ENCODE data around the gene STT3A. TPM values are rescaled to one million over a fixed set of nuclear protein-coding genes. Genes with fewer than 3 reads are reported as not detected.

The STT3A gene
- polyA plus RNA-seq, 1 donor from 2014 or later: 54.3 TPM

GRCh38 chr11:125566235-125566634, 26.4 kb upstream of the STT3A start:
- Histone ChIP-seq H3K4me2 (ENCODE audit: low read length) (no peak overlapping the region), H3K9ac (ENCODE audit: low read length) (no peak overlapping the region), H2AFZ (ENCODE audit: low read depth, low read length) (no peak overlapping the region), H3K79me2 (replicated peaks; ENCODE audit: insufficient read depth, low read length) (peaks cover 16% of the 10 kb centered on the region), H3K27ac (ENCODE audit: low read length) (no peak overlapping the region), H3K27me3 (ENCODE audit: insufficient read depth, low read depth, low read length) (no peaks in the 10 kb centered on the region), H3K9me3 (ENCODE audit: low read length) (no peaks in the 10 kb centered on the region), H4K20me1 (ENCODE audit: insufficient read depth) (no peaks in the 10 kb centered on the region), H3K9me2 (ENCODE audit: insufficient read depth, low read length) (no peaks in the 10 kb centered on the region), H3K4me3 (ENCODE audit: low read length) (no peak overlapping the region), H3K36me3 (ENCODE audit: insufficient read depth, low read length) (no peaks in the 10 kb centered on the region), H3F3A (ENCODE audit: insufficient read depth, low read length, poor library complexity, severe bottlenecking) (no peaks in the 10 kb centered on the region)
- TF ChIP-seq MXI1 (conservative IDR thresholded peaks at IDR 0.05; ENCODE audit: poor library complexity, severe bottlenecking) (no peak), CTCF (IDR thresholded peaks at IDR 0.05; ENCODE audit: poor library complexity, severe bottlenecking) (no peak), EZH2 (IDR thresholded peaks at IDR 0.05; ENCODE audit: borderline replicate concordance, insufficient read depth, low read length, poor library complexity, severe bottlenecking) (no peak), EP300 (conservative IDR thresholded peaks at IDR 0.05; ENCODE audit: poor library complexity, severe bottlenecking) (no peak), POLR2AphosphoS5 (IDR thresholded peaks at IDR 0.05) (no peak), RAD21 (conservative IDR thresholded peaks at IDR 0.05) (no peak), SMC3 (conservative IDR thresholded peaks at IDR 0.05; ENCODE audit: poor library complexity) (no peak), TAF1 (IDR thresholded peaks at IDR 0.05; ENCODE audit: low read depth) (no peak)
- TF ChIP-seq, protein P1, sequence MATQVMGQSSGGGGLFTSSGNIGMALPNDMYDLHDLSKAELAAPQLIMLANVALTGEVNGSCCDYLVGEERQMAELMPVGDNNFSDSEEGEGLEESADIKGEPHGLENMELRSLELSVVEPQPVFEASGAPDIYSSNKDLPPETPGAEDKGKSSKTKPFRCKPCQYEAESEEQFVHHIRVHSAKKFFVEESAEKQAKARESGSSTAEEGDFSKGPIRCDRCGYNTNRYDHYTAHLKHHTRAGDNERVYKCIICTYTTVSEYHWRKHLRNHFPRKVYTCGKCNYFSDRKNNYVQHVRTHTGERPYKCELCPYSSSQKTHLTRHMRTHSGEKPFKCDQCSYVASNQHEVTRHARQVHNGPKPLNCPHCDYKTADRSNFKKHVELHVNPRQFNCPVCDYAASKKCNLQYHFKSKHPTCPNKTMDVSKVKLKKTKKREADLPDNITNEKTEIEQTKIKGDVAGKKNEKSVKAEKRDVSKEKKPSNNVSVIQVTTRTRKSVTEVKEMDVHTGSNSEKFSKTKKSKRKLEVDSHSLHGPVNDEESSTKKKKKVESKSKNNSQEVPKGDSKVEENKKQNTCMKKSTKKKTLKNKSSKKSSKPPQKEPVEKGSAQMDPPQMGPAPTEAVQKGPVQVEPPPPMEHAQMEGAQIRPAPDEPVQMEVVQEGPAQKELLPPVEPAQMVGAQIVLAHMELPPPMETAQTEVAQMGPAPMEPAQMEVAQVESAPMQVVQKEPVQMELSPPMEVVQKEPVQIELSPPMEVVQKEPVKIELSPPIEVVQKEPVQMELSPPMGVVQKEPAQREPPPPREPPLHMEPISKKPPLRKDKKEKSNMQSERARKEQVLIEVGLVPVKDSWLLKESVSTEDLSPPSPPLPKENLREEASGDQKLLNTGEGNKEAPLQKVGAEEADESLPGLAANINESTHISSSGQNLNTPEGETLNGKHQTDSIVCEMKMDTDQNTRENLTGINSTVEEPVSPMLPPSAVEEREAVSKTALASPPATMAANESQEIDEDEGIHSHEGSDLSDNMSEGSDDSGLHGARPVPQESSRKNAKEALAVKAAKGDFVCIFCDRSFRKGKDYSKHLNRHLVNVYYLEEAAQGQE (IDR thresholded peaks at IDR 0.05; ENCODE audit: borderline replicate concordance): no peak

DNA sequence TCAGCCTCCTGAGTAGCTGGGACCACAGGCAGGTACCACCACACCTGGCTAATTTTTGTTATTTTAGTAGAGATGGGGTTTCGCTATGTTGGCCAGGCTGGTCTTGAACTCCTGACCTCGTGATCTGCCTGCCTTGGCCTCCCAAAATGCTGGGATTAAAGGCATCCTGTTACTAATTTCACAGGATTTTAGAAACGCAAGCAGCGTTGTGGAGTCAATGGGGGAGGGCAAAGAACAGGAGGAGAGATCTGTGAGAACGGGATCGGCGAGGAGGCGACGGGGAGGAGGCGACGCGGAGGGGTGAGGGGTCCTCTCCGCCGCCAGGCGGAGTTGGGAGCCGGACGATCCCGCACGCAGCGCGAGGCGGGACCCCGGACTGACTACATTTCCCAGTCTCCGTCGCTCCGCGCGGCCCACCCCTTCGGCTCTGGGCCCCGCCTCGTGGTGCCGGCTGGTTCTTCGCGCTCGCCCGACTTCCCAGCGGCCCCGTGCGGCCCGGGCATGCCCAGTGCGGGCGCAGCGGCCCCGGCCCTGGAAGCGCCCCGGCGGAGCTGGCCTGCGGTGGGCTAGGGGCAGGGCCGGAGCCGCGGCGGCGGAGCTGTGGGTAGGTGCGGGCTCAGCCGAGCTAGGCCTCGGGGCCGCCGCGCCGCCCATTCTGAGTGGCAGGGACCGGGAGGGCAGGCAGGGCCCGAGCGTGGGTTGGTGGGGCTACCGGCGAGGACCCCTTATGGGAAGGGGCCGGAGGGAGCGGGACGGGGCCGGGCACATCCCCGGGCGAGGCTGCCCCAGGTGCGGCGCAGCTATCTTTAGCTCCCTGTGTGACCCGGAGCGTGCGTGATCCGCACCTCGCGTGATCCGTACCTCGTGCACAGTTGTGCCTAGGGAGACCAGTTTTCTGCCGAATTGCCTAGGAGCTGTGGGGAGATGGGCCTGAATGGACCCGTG, 23.4 kb upstream of the STT3A start, which contains the start of gene EI24:
TSS of gene EI24 (plus strand) at position 508 of the 945 bp plus-strand sequence. CDS start 3,051 bp downstream, outside the sequence.
- no peaks in the 10 kb centered on the region for H3K36me3 ChIP-seq (ENCODE audit: insufficient read depth, low read length)
- H3K79me2 ChIP-seq (replicated peaks; ENCODE audit: insufficient read depth, low read length): peaks cover 25% of the 10 kb centered on the region
- H3F3A ChIP-seq (ENCODE audit: insufficient read depth, low read length, poor library complexity, severe bottlenecking): no peaks in the 10 kb centered on the region
- peak; percentile 75 for TF ChIP-seq RAD21 (conservative IDR thresholded peaks at IDR 0.05)
- TF ChIP-seq CTCF (IDR thresholded peaks at IDR 0.05; ENCODE audit: poor library complexity, severe bottlenecking): peak; percentile 81
- TF ChIP-seq, protein P1 (IDR thresholded peaks at IDR 0.05; ENCODE audit: borderline replicate concordance): no peak
- peak; percentile 93 for TF ChIP-seq MXI1 (conservative IDR thresholded peaks at IDR 0.05; ENCODE audit: poor library complexity, severe bottlenecking)
- TF ChIP-seq SMC3 (conservative IDR thresholded peaks at IDR 0.05; ENCODE audit: poor library complexity): peak; percentile 88
- TF ChIP-seq EZH2 (IDR thresholded peaks at IDR 0.05; ENCODE audit: borderline replicate concordance, insufficient read depth, low read length, poor library complexity, severe bottlenecking): no peak
- peak; percentile 24 for TF ChIP-seq POLR2AphosphoS5 (IDR thresholded peaks at IDR 0.05)
- TF ChIP-seq EP300 (conservative IDR thresholded peaks at IDR 0.05; ENCODE audit: poor library complexity, severe bottlenecking): peak; percentile 64
- TF ChIP-seq TAF1 (IDR thresholded peaks at IDR 0.05; ENCODE audit: low read depth): no peak
- H4K20me1 ChIP-seq (ENCODE audit: insufficient read depth): no peaks in the 10 kb centered on the region
- H3K9ac ChIP-seq (ENCODE audit: low read length): peak within 1 kb of the TSS; percentile 83
- H3K9me2 ChIP-seq (ENCODE audit: insufficient read depth, low read length): no peaks in the 10 kb centered on the region
- H3K27ac ChIP-seq (ENCODE audit: low read length): peak within 1 kb of the TSS; percentile 61
- peak within 1 kb of the TSS; percentile 96 for H3K4me2 ChIP-seq (ENCODE audit: low read length)
- peak within 1 kb of the TSS; percentile 100 for H3K4me3 ChIP-seq (ENCODE audit: low read length)
- H2AFZ ChIP-seq (ENCODE audit: low read depth, low read length): peak within 1 kb of the TSS; percentile 80
- no peaks in the 10 kb centered on the region for H3K9me3 ChIP-seq (ENCODE audit: low read length)
- H3K27me3 ChIP-seq (ENCODE audit: insufficient read depth, low read depth, low read length): no peaks in the 10 kb centered on the region
